Pancreas (tissue), 10 donors: Measurements from ENCODE around the gene PDGFC. TPM values are rescaled to one million over a fixed set of nuclear protein-coding genes. Genes with fewer than 3 reads are reported as not detected.

Experiments
- ATAC-seq, 4 donors: fragments of 200-7000 bp; cut with Tn5 transposase; one replicate each; pipeline versions ENCODE4 v1.8.0 to v1.9.1; 2020; ENCODE audit warnings: mild to moderate bottlenecking in 4 of 4, moderate library complexity in 4 of 4
- DNase-seq, 6 donors: peaks; one replicate each; pipeline ENCODE4 v3.0.0-alpha.2; 2020
- FAIRE-seq: peaks from 2 replicates; lab custom pipeline; 2012; peaks lifted over from hg19 to GRCh38; lab: Jason Lieb, UNC
- H3K27ac ChIP-seq, 4 donors: fragments of 200-600 bp; sonication (generic); 1 replicate in 3 of 4; 2 replicates in 1 of 4; pipeline versions ENCODE4 v1.5.0 to v1.8.0; 2020
- H3K27me3 ChIP-seq, 4 donors: fragments of 200-600 bp; one replicate each; pipeline ENCODE4 v1.8.0; 2021
- H3K36me3 ChIP-seq, 3 donors: fragments of 200-600 bp; sonication (generic) in 1 of 3; one replicate each; pipeline versions ENCODE4 v1.5.0 to v1.8.0; 2020 to 2021
- H3K4me1 ChIP-seq, 3 donors: fragments of 200-600 bp; one replicate each; pipeline ENCODE4 v1.8.0; 2021
- H3K4me3 ChIP-seq, 4 donors: fragments of 200-600 bp; sonication (generic) in 2 of 4; one replicate each; pipeline versions ENCODE4 v1.5.0 to v1.8.0; 2020 to 2021
- H3K9me3 ChIP-seq, 4 donors: fragments of 200-600 bp; one replicate each; pipeline ENCODE4 v1.8.0; 2021
- WGBS, 2 donors: extraction: QIAGEN DNeasy Blood & Tissue Kit; methylation state at CpG; one replicate each; pipeline ENCODE4 v1.1.7; 2013; 5-methylcytosine and 5-hydroxymethylcytosine counted together
- intact Hi-C, 3 donors: fragments of 100-400 bp; cut with DNase I; formaldehyde crosslinking; loops; one replicate each; pipeline versions ENCODE4 v1.11.1 to v1.14.2; 2022
- polyA plus RNA-seq, 2 donors: library from polyadenylated mRNA; stranded (reverse); fragments of 200-250 nt; gene quantifications; one replicate each; pipeline ENCODE4 v1.2.3, GENCODE V29; 2013
- total RNA-seq, 6 donors: library from RNA; stranded (reverse); fragmentation: NEBNext Ultra II Directional in 4 of 6; extraction: Animal tissue kit (Norgen Biotek cat#: 25700) in 4 of 6; gene quantifications; one replicate each; pipeline versions ENCODE4 v1.2.1 to v1.2.4, GENCODE V29; 2021 to 2023
- TF ChIP-seq, protein P1 (sequence below), 4 donors: fragments of 200-600 bp; sonication (generic) in 3 of 4; IDR thresholded peaks; one replicate each; pipeline versions ENCODE4 v1.5.0 to v1.8.0; 2021; ENCODE audit warnings: antibody characterized with exemption in 4 of 4
- donor health status: healthy with polysubstance abuse.
- donor health status: DM: no; HTN: no; CAD: no; lungs with moderate emphysema.
- donor health status: DM: no; HTN: no; CAD: no.
- donor health status: control.
- donor health status: control.
- donor health status: Bipolar disorder and iron deficiency.
- donor health status: DM: yes; HTN: yes; CAD: no.
- donor health status: DM: no; HTN: no; CAD: no.
- donor health status: DM: no; HTN: no; CAD: no.
- donor health status: DM: yes; HTN: yes; CAD: no.

PDGFC gene
- total and polyA plus RNA-seq, 8 donors = 4.3 to 32.9 (median 12.9) TPM

DNA sequence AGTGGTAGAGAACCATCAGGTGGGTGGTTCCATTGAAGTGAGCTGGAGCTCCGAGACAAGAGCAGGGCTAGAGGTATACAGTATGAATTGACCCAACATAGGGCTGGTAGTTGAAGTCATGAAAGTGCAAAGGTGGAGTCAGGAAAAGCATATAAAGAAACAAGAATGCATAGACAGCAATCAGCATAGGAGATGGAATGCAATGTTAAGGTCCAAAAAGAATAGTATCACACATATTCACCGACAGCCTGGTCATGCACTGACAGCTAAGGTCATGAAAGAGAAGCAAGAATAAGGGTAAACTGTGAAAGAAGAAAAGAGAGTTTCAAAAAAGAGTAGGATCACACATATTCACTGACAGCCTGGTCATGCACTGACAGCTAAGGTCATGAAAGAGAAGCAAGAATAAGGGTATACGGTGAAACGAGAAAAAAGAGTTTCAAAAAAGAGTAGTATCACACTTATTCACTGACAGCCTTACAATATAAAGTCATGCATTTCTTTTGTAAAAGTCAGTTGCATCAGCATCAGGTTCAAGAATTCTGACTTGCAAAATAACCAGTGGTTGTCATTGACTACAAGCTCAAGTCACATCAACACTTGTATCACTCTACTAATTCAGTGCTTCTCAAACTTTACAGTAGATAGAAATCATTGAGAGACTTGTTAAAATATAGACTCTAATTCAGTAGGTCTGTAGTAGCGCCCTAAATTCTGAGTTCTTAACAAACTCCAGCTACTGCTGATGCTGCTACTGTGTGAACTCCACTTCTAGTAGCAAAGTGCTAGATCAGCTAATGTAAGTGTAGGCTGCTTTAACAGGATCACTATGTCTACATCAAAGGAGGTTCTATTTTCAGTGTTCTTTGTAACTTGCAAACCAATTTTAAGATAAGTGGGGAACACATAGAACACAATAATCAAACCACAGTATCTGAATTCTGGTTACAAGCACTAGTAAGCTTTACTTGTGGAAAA lies 221.9 kb downstream of the PDGFC start:
- no peak overlapping the region for H3K4me3 ChIP-seq
- no peaks in the 10 kb centered on the region for H3K36me3 ChIP-seq
- no peaks in the 10 kb centered on the region for H3K9me3 ChIP-seq
- FAIRE-seq (no peak), DNase-seq (no peak), ATAC-seq (no peak)
- TF ChIP-seq, protein P1, sequence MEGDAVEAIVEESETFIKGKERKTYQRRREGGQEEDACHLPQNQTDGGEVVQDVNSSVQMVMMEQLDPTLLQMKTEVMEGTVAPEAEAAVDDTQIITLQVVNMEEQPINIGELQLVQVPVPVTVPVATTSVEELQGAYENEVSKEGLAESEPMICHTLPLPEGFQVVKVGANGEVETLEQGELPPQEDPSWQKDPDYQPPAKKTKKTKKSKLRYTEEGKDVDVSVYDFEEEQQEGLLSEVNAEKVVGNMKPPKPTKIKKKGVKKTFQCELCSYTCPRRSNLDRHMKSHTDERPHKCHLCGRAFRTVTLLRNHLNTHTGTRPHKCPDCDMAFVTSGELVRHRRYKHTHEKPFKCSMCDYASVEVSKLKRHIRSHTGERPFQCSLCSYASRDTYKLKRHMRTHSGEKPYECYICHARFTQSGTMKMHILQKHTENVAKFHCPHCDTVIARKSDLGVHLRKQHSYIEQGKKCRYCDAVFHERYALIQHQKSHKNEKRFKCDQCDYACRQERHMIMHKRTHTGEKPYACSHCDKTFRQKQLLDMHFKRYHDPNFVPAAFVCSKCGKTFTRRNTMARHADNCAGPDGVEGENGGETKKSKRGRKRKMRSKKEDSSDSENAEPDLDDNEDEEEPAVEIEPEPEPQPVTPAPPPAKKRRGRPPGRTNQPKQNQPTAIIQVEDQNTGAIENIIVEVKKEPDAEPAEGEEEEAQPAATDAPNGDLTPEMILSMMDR (IDR thresholded peaks at IDR 0.05) = no peak
- H3K27me3 ChIP-seq = no peaks in the 10 kb centered on the region
- intact Hi-C loops = no loop called here
- H3K4me1 ChIP-seq = no peaks in the 10 kb centered on the region
- no peak overlapping the region for H3K27ac ChIP-seq
- 78 to 83% methylated on average over 5 of the region's 5 CpGs for WGBS, 2 donors

DNA sequence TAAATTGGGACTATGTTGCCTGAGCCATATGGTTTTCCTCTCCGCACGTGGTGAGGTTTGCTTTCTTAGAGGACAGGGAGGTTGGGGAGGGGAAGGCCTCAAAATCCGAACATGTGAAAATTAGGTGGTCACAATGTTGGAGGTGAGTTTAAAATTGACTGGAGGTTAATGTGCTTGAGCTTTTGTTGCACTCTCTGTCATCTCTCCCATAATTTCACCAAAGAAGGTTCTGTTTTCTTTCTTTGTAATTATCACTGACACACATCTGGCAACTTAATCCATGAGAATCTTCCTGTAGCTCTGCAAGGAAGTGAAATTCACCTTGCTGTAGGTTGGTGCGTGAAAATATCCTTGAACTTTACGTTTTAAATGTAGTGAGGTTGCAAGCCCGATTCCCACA lies 225.5 kb downstream of the PDGFC start:
- H3K36me3 ChIP-seq = no peaks in the 10 kb centered on the region
- H3K9me3 ChIP-seq = no peaks in the 10 kb centered on the region
- DNase-seq (no peak), ATAC-seq (no peak), FAIRE-seq (no peak)
- H3K4me3 ChIP-seq = no peak overlapping the region
- WGBS, 2 donors = 71 to 80% methylated on average over 6 of the region's 6 CpGs
- H3K4me1 ChIP-seq = no peaks in the 10 kb centered on the region
- no peaks in the 10 kb centered on the region for H3K27me3 ChIP-seq
- TF ChIP-seq, protein P1 (IDR thresholded peaks at IDR 0.05) = no peak
- intact Hi-C loops = no loop called here
- no peak overlapping the region for H3K27ac ChIP-seq

DNA sequence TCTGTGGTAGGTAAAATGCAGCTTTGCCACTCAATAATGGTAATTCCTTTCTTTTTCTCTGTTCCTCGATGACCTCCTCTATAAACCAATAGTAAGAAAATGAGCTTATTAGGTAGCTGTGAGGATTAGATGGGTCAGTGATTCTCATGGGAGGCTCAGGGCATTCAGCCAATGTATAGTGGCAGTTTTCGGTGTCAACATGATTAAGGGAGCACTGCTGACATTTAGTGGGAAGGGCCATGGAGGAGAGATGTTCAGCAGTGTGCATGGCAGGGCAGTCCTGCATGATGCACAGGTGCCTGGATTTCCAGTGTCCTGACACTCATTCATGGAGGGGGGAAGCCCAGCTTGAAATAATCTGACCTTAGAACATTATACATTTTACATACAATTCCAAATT lies 232.8 kb downstream of the PDGFC start:
- H3K4me3 ChIP-seq = no peak overlapping the region
- TF ChIP-seq, protein P1 (IDR thresholded peaks at IDR 0.05) = no peak
- no peak for ATAC-seq
- H3K36me3 ChIP-seq = no peaks in the 10 kb centered on the region
- intact Hi-C loops = no loop called here
- no peak for DNase-seq
- H3K9me3 ChIP-seq = no peaks in the 10 kb centered on the region
- H3K27ac ChIP-seq = no peak overlapping the region
- H3K4me1 ChIP-seq = no peaks in the 10 kb centered on the region
- no peak for FAIRE-seq
- H3K27me3 ChIP-seq = no peaks in the 10 kb centered on the region
- 78 to 88% methylated on average over 2 of the region's 2 CpGs for WGBS, 2 donors

DNA sequence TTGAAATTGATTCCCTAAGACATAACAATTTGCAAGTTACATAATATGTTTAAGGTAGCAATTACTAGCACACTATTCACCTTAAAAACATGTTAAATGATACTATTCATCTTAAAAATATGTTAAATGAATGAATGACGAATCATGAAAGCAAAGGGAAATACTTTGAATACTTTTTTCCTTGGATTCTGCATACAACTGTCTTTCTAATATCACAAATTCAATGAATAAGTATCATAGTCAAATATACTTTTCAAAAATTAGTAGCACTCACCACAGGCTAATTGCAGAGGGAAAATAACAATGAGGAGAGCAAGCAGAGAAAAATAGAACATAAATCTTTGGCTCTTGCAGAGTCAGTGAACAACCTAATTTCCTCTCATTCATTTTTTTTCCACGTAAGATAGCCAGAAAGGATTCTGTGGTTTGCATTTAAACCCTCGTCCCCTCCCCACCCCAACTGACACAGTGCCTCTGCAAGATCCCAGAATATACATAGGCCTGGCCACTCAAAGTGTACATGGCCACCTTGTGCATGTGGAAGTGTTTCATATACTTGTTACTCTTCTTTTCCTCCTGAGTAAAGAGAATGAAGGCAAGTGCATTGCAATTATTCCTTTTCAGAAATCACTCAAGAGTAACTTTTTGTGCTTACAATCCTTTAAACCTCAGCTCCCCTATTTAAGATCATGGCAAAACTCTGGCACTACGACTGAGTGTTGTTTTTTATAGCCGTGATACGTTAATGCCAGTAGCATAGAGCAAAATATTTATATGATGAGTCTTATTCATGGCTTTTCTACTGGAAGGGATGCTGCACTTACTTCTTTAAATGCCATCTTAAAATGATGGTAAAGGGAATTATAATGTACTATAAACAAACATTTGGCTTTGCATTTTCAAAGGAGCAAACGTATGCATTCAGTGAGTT lies 236.4 kb downstream of the PDGFC start:
- TF ChIP-seq, protein P1 (IDR thresholded peaks at IDR 0.05) = no peak
- intact Hi-C loops = no loop called here
- 64 to 73% methylated on average over 7 of the region's 7 CpGs for WGBS, 2 donors
- Histone ChIP-seq H3K9me3 (peaks cover 0 to 3% (median 0%) of the 10 kb centered on the region in 4 donors), H3K36me3 (no peaks in the 10 kb centered on the region), H3K27me3 (no peaks in the 10 kb centered on the region), H3K4me1 (no peaks in the 10 kb centered on the region), H3K4me3 (no peak overlapping the region), H3K27ac (no peak overlapping the region)
- DNase-seq (no peak), FAIRE-seq (no peak), ATAC-seq (no peak)
